ENCODE data around the gene PPFIA2.

DNA sequence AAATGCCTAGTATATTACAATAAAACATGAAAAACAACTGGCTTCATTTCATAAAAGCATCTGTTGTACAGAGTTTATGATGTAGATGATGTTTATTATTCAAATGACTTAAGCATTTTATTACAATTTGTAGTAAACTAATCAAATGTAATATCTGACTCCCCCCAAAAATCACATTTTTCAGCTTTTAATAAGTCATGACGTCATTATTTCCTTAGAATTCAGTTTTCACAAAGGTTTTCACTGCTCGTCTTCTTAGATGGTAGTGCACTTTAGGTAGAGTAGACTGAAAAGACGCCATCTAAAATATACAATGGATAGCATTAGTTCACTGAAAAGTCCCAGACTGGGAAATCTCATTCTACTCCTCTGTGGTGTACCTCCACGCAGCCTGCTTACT, 499.8 kb downstream of the PPFIA2 start:
- no peak for TF ChIP-seq PATZ1 (CRISPR knock-in tag; IDR thresholded peaks at IDR 0.05; ENCODE audit: borderline replicate concordance)
- no peak for TF ChIP-seq POU6F1 (CRISPR knock-in tag; IDR thresholded peaks at IDR 0.05; ENCODE audit: borderline replicate concordance, low read depth)
- TF ChIP-seq RARB (CRISPR knock-in tag; IDR thresholded peaks at IDR 0.05) = no peak
- TF ChIP-seq BACH2 (CRISPR knock-in tag; IDR thresholded peaks at IDR 0.05; ENCODE audit: borderline replicate concordance) = no peak
- TF ChIP-seq ARNTL (CRISPR knock-in tag; IDR thresholded peaks at IDR 0.05; ENCODE audit: borderline replicate concordance, low read depth) = no peak
